SU-DHL-6 (cell line): Measurements from ENCODE around the gene MAPK13.

Experiments used
- H2AFZ ChIP-seq: fragments of 200-600 bp; sonication (generic); 2 replicates; pipeline ENCODE4 v1.6.1; 2014; ENCODE audit warnings: low read depth, mild to moderate bottlenecking, moderate library complexity, mixed read lengths, antibody characterized with exemption, low read length; ENCODE audit not compliant: severe bottlenecking
- H3F3A ChIP-seq: fragments of 200-600 bp; shearing (Covaris generic); 2 replicates; pipeline ENCODE4 v1.6.0; 2016; ENCODE audit warnings: antibody characterized with exemption, mild to moderate bottlenecking; ENCODE audit not compliant: insufficient read depth
- H3K27ac ChIP-seq: fragments of 200-600 bp; sonication (generic); 2 replicates; pipeline ENCODE4 v1.5.1; 2016; ENCODE audit warnings: low read depth, mild to moderate bottlenecking, low read length, moderate library complexity, mixed read lengths
- H3K27me3 ChIP-seq: fragments of 200-600 bp; sonication (generic), shearing (Covaris generic); 2 replicates; pipeline ENCODE4 v1.6.0; 2014; ENCODE audit warnings: mild to moderate bottlenecking, low read length
- H3K36me3 ChIP-seq: fragments of 200-600 bp; sonication (generic); 2 replicates; pipeline ENCODE4 v1.6.1; 2014; ENCODE audit warnings: mild to moderate bottlenecking, low read length, mixed read lengths
- H3K4me2 ChIP-seq: fragments of 300-600, 200-600 bp; shearing (Covaris generic), sonication (generic); 2 replicates; pipeline ENCODE4 v1.6.0; 2014; ENCODE audit warnings: low read length, low read depth, mild to moderate bottlenecking; ENCODE audit not compliant: poor library complexity, severe bottlenecking
- H3K4me3 ChIP-seq: fragments of 200-600 bp; sonication (generic); 2 replicates; pipeline ENCODE4 v1.5.1; 2014; ENCODE audit warnings: antibody characterized with exemption, low read length, mild to moderate bottlenecking, mixed read lengths; ENCODE audit not compliant: insufficient read depth, poor library complexity, severe bottlenecking
- H3K79me2 ChIP-seq: fragments of 200-600 bp; sonication (generic); 2 replicates; pipeline ENCODE4 v1.6.1; 2014; ENCODE audit warnings: mild to moderate bottlenecking, low read length, moderate library complexity; ENCODE audit not compliant: insufficient read depth
- H3K9ac ChIP-seq: fragments of 200-600 bp; sonication (generic); 2 replicates; pipeline ENCODE4 v1.7.0; 2014; ENCODE audit warnings: mild to moderate bottlenecking, low read length
- H3K9me2 ChIP-seq: fragments of 200-600 bp; sonication (generic); replicated peaks from 2 replicates; pipeline ENCODE4 v1.6.1; 2014; ENCODE audit warnings: low read length; ENCODE audit not compliant: insufficient read depth
- H3K9me3 ChIP-seq: fragments of 200-600 bp; sonication (generic); 2 replicates; pipeline ENCODE4 v1.6.1; 2014; ENCODE audit warnings: low read length, mixed read lengths; ENCODE audit not compliant: insufficient read depth
- H4K20me1 ChIP-seq: fragments of 200-600 bp; sonication (generic); 2 replicates; pipeline ENCODE4 v1.6.1; 2014; ENCODE audit warnings: low read depth, mild to moderate bottlenecking, antibody characterized with exemption, low read length, moderate library complexity, mixed read lengths
- EZH2phosphoT487 ChIP-seq: fragments of 200-600 bp; sonication (generic), shearing (Covaris generic); conservative IDR thresholded peaks from 2 replicates; pipeline ENCODE4 v1.6.1; 2018; ENCODE audit warnings: mild to moderate bottlenecking, antibody characterized with exemption, low read length, moderate library complexity, mixed read lengths
- TF ChIP-seq, protein P1 (sequence below): fragments of 200-600 bp; sonication (generic); IDR thresholded peaks from one replicate; pipeline ENCODE4 v1.5.1; 2017; ENCODE audit warnings: antibody characterized with exemption, mild to moderate bottlenecking, low read length, moderate library complexity; ENCODE audit not compliant: insufficient read depth, poor library complexity, severe bottlenecking

Gene MAPK13

GRCh38 chr6:36126121-36126520 lies 4.2 kb upstream of the MAPK13 start:
- no peak for TF ChIP-seq EZH2phosphoT487
- TF ChIP-seq, protein P1, sequence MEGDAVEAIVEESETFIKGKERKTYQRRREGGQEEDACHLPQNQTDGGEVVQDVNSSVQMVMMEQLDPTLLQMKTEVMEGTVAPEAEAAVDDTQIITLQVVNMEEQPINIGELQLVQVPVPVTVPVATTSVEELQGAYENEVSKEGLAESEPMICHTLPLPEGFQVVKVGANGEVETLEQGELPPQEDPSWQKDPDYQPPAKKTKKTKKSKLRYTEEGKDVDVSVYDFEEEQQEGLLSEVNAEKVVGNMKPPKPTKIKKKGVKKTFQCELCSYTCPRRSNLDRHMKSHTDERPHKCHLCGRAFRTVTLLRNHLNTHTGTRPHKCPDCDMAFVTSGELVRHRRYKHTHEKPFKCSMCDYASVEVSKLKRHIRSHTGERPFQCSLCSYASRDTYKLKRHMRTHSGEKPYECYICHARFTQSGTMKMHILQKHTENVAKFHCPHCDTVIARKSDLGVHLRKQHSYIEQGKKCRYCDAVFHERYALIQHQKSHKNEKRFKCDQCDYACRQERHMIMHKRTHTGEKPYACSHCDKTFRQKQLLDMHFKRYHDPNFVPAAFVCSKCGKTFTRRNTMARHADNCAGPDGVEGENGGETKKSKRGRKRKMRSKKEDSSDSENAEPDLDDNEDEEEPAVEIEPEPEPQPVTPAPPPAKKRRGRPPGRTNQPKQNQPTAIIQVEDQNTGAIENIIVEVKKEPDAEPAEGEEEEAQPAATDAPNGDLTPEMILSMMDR: no peak
- Histone ChIP-seq H3K27me3 (no peaks in the 10 kb centered on the region), H3K9me3 (no peaks in the 10 kb centered on the region), H3K4me2 (no peak overlapping the region), H3K9me2 (no peaks in the 10 kb centered on the region), H3K79me2 (no peaks in the 10 kb centered on the region), H3F3A (peaks cover 10% of the 10 kb centered on the region), H4K20me1 (no peaks in the 10 kb centered on the region), H2AFZ (no peak overlapping the region), H3K9ac (no peak overlapping the region), H3K27ac (no peak overlapping the region), H3K4me3 (no peak overlapping the region), H3K36me3 (no peaks in the 10 kb centered on the region)

- TF ChIP-seq, protein P1: no peak
- no peak for TF ChIP-seq EZH2phosphoT487
- H3K4me3 ChIP-seq: no peak overlapping the region
These were observed 3.5 kb upstream of the MAPK13 start for GRCh38 chr6:36126553-36127458.

DNA sequence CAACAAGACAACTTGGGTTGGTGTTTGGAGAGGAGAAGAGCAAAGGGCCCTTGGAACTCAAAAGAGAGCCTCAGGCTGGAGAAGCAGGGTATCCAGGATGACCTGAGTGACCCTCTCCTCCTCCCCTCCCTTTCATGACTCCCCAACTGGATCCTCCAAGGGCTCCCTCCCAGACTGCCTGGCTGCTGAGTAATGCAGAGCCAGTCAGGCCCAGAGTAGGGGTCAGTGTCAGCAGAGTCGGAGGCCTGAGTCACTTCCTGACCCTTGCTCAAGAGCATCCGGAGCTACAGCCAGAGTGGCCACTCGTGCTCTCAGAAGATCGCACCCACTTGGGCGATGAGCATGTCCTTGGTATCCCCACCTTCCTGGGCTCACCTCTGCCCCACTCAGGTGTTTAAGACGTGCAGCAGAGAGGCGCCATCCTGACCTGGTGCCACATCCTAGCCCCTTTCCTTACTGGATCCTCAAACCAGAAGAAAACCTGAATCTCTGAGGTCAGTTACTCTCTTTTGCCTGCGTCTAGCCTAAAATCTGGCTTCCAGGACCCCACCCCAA lies 2.8 kb upstream of the MAPK13 start:
- TF ChIP-seq, protein P1: no peak
- TF ChIP-seq EZH2phosphoT487: no peak
- H3K9ac ChIP-seq: no peak overlapping the region
- no peak overlapping the region for H3K4me2 ChIP-seq
- no peaks in the 10 kb centered on the region for H3K79me2 ChIP-seq
- H3K9me3 ChIP-seq: no peaks in the 10 kb centered on the region
- no peak overlapping the region for H3K4me3 ChIP-seq
- no peaks in the 10 kb centered on the region for H4K20me1 ChIP-seq
- no peaks in the 10 kb centered on the region for H3K9me2 ChIP-seq
- no peaks in the 10 kb centered on the region for H3K36me3 ChIP-seq
- H3F3A ChIP-seq: peaks cover 14% of the 10 kb centered on the region
- no peaks in the 10 kb centered on the region for H3K27me3 ChIP-seq
- no peak overlapping the region for H2AFZ ChIP-seq
- H3K27ac ChIP-seq: no peak overlapping the region

More at GRCh38 chr6:36126553-36127458, 3.5 kb upstream of the MAPK13 start:
- Histone ChIP-seq H3K36me3 (no peaks in the 10 kb centered on the region), H3K9ac (no peak overlapping the region), H3K79me2 (no peaks in the 10 kb centered on the region), H3K9me3 (no peaks in the 10 kb centered on the region), H3F3A (peaks cover 13% of the 10 kb centered on the region), H3K27me3 (no peaks in the 10 kb centered on the region), H2AFZ (no peak overlapping the region), H3K4me2 (no peak overlapping the region), H4K20me1 (no peaks in the 10 kb centered on the region), H3K27ac (no peak overlapping the region), H3K9me2 (no peaks in the 10 kb centered on the region)
